ENCODE measurements around the gene GAB2.

DNA sequence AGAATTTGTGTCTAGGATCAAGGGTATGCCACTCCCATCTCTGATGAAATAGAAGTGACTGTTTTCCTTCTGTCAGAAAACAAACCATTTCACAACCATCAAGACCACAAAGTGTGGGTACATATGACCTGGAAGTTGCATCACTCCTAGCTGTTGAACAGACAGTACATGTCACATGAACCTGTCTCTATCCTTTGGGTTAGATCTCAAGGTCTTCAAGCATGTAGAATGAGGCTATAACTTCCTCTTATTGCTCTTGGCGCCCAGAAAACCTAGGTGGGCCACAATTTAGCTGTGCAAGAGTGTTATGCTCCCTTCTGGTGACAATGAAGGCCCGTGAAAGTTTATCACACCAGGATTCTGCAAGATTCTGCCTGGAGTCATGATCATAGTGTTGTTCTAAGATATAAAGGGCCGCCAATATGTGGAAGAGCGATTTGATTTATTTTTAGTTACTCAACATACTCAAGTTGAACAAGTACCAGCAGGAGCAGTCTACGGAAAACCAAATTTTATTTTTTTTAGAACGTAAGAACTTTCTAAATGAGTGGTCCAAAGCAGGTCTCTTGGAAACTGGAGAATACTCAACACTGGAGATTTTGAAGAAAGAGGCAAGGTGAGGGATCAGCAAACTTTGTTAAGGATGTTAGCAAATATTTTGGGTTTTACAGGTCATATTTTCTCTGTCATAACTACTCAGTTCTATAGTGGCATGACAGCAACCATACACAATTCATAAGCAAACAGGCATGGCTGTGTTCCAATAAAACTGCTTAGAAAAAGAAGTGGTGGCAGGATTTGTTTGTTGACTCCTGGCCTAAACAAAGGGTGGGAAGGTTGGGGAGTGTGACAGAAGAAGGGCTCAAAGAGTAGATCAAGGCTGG is 127.1 kb downstream of the GAB2 start:
- peak; percentile 91 for TF ChIP-seq NR2C2 (CRISPR knock-in tag; IDR thresholded peaks at IDR 0.05; ENCODE audit: borderline replicate concordance)
- TF ChIP-seq POLR2A (IDR thresholded peaks at IDR 0.05; ENCODE audit: insufficient read depth in 1 of 2, low read depth in 2 of 2, low read length in 2 of 2), result no peak
- peak; percentile 100 for TF ChIP-seq CEBPB (IDR thresholded peaks at IDR 0.05; ENCODE audit: borderline replicate concordance, low read depth, low read length)
- TF ChIP-seq ZNF792 (CRISPR knock-in tag; IDR thresholded peaks at IDR 0.05), result peak; percentile 96
- TF ChIP-seq ZNF569 (CRISPR knock-in tag; IDR thresholded peaks at IDR 0.05; ENCODE audit: borderline replicate concordance), result no peak
- TF ChIP-seq FOXK2 (IDR thresholded peaks at IDR 0.05), result no peak
- no peak for TF ChIP-seq EEA1 (CRISPR knock-in tag; IDR thresholded peaks at IDR 0.05; ENCODE audit: borderline replicate concordance)
- 0 out of 2 replicates have a peak, but pooled peaks have one; percentile 35 for TF ChIP-seq RFXANK (CRISPR knock-in tag; IDR thresholded peaks at IDR 0.05)
- TF ChIP-seq, protein P1, sequence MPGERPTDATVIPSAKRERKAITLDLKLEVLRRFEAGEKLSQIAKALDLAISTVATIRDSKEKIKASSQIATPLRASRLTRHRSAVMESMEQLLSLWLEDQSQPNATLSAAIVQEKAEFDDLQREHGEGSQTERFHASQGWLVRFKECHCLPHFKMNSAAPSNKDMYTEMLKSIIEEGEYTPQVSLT (CRISPR knock-in tag; IDR thresholded peaks at IDR 0.05; ENCODE audit: borderline replicate concordance, low read depth), result no peak
- TF ChIP-seq, protein P2, sequence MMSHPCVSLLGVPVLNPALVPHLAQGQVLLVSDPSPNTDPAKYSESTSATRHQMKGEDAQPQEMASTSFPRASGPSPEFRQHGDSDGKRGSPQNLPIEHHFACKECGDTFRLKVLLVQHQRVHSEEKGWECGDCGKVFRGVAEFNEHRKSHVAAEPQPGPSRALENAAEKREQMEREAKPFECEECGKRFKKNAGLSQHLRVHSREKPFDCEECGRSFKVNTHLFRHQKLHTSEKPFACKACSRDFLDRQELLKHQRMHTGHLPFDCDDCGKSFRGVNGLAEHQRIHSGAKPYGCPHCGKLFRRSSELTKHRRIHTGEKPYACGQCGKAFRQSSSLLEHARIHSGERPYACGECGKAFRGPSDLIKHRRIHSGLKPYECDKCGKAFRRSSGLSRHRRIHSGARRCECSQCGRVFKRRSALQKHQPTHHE (CRISPR knock-in tag; IDR thresholded peaks at IDR 0.05; ENCODE audit: borderline replicate concordance), result no peak
- TF ChIP-seq, protein P3, sequence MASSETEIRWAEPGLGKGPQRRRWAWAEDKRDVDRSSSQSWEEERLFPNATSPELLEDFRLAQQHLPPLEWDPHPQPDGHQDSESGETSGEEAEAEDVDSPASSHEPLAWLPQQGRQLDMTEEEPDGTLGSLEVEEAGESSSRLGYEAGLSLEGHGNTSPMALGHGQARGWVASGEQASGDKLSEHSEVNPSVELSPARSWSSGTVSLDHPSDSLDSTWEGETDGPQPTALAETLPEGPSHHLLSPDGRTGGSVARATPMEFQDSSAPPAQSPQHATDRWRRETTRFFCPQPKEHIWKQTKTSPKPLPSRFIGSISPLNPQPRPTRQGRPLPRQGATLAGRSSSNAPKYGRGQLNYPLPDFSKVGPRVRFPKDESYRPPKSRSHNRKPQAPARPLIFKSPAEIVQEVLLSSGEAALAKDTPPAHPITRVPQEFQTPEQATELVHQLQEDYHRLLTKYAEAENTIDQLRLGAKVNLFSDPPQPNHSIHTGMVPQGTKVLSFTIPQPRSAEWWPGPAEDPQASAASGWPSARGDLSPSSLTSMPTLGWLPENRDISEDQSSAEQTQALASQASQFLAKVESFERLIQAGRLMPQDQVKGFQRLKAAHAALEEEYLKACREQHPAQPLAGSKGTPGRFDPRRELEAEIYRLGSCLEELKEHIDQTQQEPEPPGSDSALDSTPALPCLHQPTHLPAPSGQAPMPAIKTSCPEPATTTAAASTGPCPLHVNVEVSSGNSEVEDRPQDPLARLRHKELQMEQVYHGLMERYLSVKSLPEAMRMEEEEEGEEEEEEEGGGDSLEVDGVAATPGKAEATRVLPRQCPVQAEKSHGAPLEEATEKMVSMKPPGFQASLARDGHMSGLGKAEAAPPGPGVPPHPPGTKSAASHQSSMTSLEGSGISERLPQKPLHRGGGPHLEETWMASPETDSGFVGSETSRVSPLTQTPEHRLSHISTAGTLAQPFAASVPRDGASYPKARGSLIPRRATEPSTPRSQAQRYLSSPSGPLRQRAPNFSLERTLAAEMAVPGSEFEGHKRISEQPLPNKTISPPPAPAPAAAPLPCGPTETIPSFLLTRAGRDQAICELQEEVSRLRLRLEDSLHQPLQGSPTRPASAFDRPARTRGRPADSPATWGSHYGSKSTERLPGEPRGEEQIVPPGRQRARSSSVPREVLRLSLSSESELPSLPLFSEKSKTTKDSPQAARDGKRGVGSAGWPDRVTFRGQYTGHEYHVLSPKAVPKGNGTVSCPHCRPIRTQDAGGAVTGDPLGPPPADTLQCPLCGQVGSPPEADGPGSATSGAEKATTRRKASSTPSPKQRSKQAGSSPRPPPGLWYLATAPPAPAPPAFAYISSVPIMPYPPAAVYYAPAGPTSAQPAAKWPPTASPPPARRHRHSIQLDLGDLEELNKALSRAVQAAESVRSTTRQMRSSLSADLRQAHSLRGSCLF (CRISPR knock-in tag; IDR thresholded peaks at IDR 0.05; ENCODE audit: borderline replicate concordance), result no peak
